Fibroblast of skin of scalp (primary cell): ENCODE results near the gene ANKS1A.
"Not testable (repeated sequence)": the region's sequence is repeated elsewhere in the genome, so short reads cannot be mapped to it uniquely, and the experiment has no call there.

Source experiments
- DNase-seq: peaks from one replicate; pipeline ENCODE4 v3.0.0-alpha.2; 2013

Gene ANKS1A

GRCh38 chr6:34924831-34925625 is 36.0 kb downstream of the ANKS1A start:
- DNase-seq = no peak

GRCh38 chr6:34926655-34927054 is 37.6 kb downstream of the ANKS1A start:
- peak; percentile 45 for DNase-seq

- DNase-seq = no peak
Measured at GRCh38 chr6:34928220-34928619, 39.2 kb downstream of the ANKS1A start.

GRCh38 chr6:34928695-34929094 is 39.6 kb downstream of the ANKS1A start:
- no peak for DNase-seq

GRCh38 chr6:34929241-34929978 is 40.4 kb downstream of the ANKS1A start:
- no peak for DNase-seq

- DNase-seq = no peak
Measured at GRCh38 chr6:34930221-34930620, 41.2 kb downstream of the ANKS1A start.

GRCh38 chr6:34932202-34932601 is 43.1 kb downstream of the ANKS1A start:
- not testable (repeated sequence) for DNase-seq

- DNase-seq = peak; percentile 46
Measured at GRCh38 chr6:34934516-34934915, 45.5 kb downstream of the ANKS1A start.

- DNase-seq = peak; percentile 7
Measured at GRCh38 chr6:34938268-34938667, 49.2 kb downstream of the ANKS1A start.

GRCh38 chr6:34940030-34940434 is 51.0 kb downstream of the ANKS1A start:
- DNase-seq = no peak

- DNase-seq = no peak
Measured at GRCh38 chr6:34941421-34941820, 52.4 kb downstream of the ANKS1A start.

- no peak for DNase-seq
Measured at GRCh38 chr6:34945317-34945716, 56.3 kb downstream of the ANKS1A start.

- DNase-seq = no peak
Measured at GRCh38 chr6:34947561-34947960, 58.5 kb downstream of the ANKS1A start.

- DNase-seq = no peak
Measured at GRCh38 chr6:34949636-34950035, 60.6 kb downstream of the ANKS1A start.

- DNase-seq = peak; percentile 13
Measured at GRCh38 chr6:34950849-34951248, 61.8 kb downstream of the ANKS1A start.

- no peak for DNase-seq
Measured at GRCh38 chr6:34951731-34952130, 62.7 kb downstream of the ANKS1A start.

GRCh38 chr6:34953061-34954025 is 64.3 kb downstream of the ANKS1A start:
- DNase-seq = peak; percentile 34

- DNase-seq = no peak
Measured at GRCh38 chr6:34955442-34955841, 66.4 kb downstream of the ANKS1A start.

- DNase-seq = no peak
Measured at GRCh38 chr6:34957231-34957783, 68.3 kb downstream of the ANKS1A start.

GRCh38 chr6:34958734-34959133 is 69.7 kb downstream of the ANKS1A start:
- no peak for DNase-seq

- DNase-seq = no peak
Measured at GRCh38 chr6:34959224-34959623, 70.2 kb downstream of the ANKS1A start.

GRCh38 chr6:34961082-34961481 is 72.0 kb downstream of the ANKS1A start:
- DNase-seq = no peak
